T-helper 2 cell treated with Interferon-gamma antibody and Interleukin-4, amounts not matched to agents 5 μg/mL and 100 μg/mL, for 36 hours (primary cell): ENCODE results near the gene OVAAL.

Experiments
- DNase-seq: peaks from one replicate; pipeline ENCODE4 v3.0.0; 2021; ENCODE audit warnings: low spot score
- H3K27ac Mint-ChIP-seq: one replicate; pipeline ENCODE4 v1.8.0; 2021; ENCODE audit warnings: mild to moderate bottlenecking, mixed read lengths
- H3K27me3 Mint-ChIP-seq: one replicate; pipeline ENCODE4 v1.8.0; 2021; ENCODE audit warnings: low read depth, mixed read lengths
- H3K36me3 Mint-ChIP-seq: one replicate; pipeline ENCODE4 v1.8.0; 2021; ENCODE audit warnings: low read depth, mixed read lengths
- H3K4me1 Mint-ChIP-seq: one replicate; pipeline ENCODE4 v1.8.0; 2021; ENCODE audit warnings: low read depth, mixed read lengths
- H3K4me3 Mint-ChIP-seq: one replicate; pipeline ENCODE4 v1.8.0; 2022; ENCODE audit warnings: mild to moderate bottlenecking, moderate library complexity, mixed read lengths
- H3K9me3 Mint-ChIP-seq: one replicate; pipeline ENCODE4 v1.8.0; 2021; ENCODE audit warnings: mixed read lengths

Gene OVAAL

GRCh38 chr1:180612632-180613031 is 53.9 kb downstream of the OVAAL start:
- DNase-seq = no peak
- Mint-ChIP-seq H3K27ac (no peak overlapping the region), H3K36me3 (peaks cover 3% of the 10 kb centered on the region), H3K9me3 (no peaks in the 10 kb centered on the region), H3K4me1 (peaks cover 13% of the 10 kb centered on the region), H3K4me3 (no peak overlapping the region), H3K27me3 (no peaks in the 10 kb centered on the region)

- Mint-ChIP-seq H3K4me3 (no peak overlapping the region), H3K4me1 (peaks cover 11% of the 10 kb centered on the region), H3K9me3 (no peaks in the 10 kb centered on the region), H3K27ac (no peak overlapping the region), H3K36me3 (peaks cover 3% of the 10 kb centered on the region), H3K27me3 (no peaks in the 10 kb centered on the region)
- DNase-seq = no peak
These were observed 56.0 kb downstream of the OVAAL start for GRCh38 chr1:180614730-180615129.

GRCh38 chr1:180615493-180616290 is 56.9 kb downstream of the OVAAL start:
- H3K27me3 Mint-ChIP-seq = no peaks in the 10 kb centered on the region

More at GRCh38 chr1:180615493-180616290, 56.9 kb downstream of the OVAAL start:
- peaks cover 10% of the 10 kb centered on the region for H3K4me1 Mint-ChIP-seq
- no peaks in the 10 kb centered on the region for H3K9me3 Mint-ChIP-seq
- peaks cover 3% of the 10 kb centered on the region for H3K36me3 Mint-ChIP-seq
- DNase-seq = no peak
- no peak overlapping the region for H3K4me3 Mint-ChIP-seq
- H3K27ac Mint-ChIP-seq = no peak overlapping the region
